HG02840 (cell line): Measurements from ENCODE around the gene CBARP.

ENCODE experiments used
- ATAC-seq: cut with Tn5 transposase; IDR thresholded peaks from one replicate; pipeline ENCODE4 v1.9.1; 2021; ENCODE audit warnings: mild to moderate bottlenecking, moderate library complexity, moderate number of reproducible peaks; ENCODE audit not compliant: unreplicated experiment, low FRiP score

Gene CBARP

GRCh38 chr19:1182068-1182467, 55.7 kb downstream of the CBARP start:
- ATAC-seq: no peak

- ATAC-seq: no peak
Measured at GRCh38 chr19:1181606-1182005, 56.2 kb downstream of the CBARP start.
